ENCODE results near the gene SS18L1.

SS18L1 gene

GRCh38 chr20:62219992-62220665, 76.6 kb downstream of the SS18L1 start, which contains the start of gene HRH3:
Gene HRH3, minus strand, starts transcription at chr20:62220278. Its CDS starts 308 bp downstream, at chr20:62219970.
- no peak for TF ChIP-seq CTCF (IDR thresholded peaks at IDR 0.05; ENCODE audit: low read depth, low read length)
- H3K4me3 ChIP-seq (replicated peaks in 1 of 2; ENCODE audit: low read depth in 2 of 2, low read length in 2 of 2), result peak within 1 kb of the TSS; percentile 13 to 21
- DNase-seq (ENCODE audit: low read depth in 2 of 2), result peak in 1 of 2 donors; percentile 34

- H3K4me3 ChIP-seq (replicated peaks in 1 of 2; ENCODE audit: low read depth in 2 of 2, low read length in 2 of 2), result no peak overlapping the region
- TF ChIP-seq CTCF (IDR thresholded peaks at IDR 0.05; ENCODE audit: low read depth, low read length), result no peak
- no peak for DNase-seq (ENCODE audit: low read depth in 2 of 2)
These were observed 77.3 kb downstream of the SS18L1 start for GRCh38 chr20:62220666-62221568.

- TF ChIP-seq CTCF (IDR thresholded peaks at IDR 0.05; ENCODE audit: low read depth, low read length), result no peak
- DNase-seq (ENCODE audit: low read depth in 2 of 2), result no peak
These were observed 78.8 kb downstream of the SS18L1 start for GRCh38 chr20:62222266-62222850.

GRCh38 chr20:62222972-62223371, 79.4 kb downstream of the SS18L1 start:
- DNase-seq (ENCODE audit: low read depth in 2 of 2), result no peak
- H3K4me3 ChIP-seq (replicated peaks in 1 of 2; ENCODE audit: low read depth in 2 of 2, low read length in 2 of 2), result no peak overlapping the region
- no peak for TF ChIP-seq CTCF (IDR thresholded peaks at IDR 0.05; ENCODE audit: low read depth, low read length)

More at GRCh38 chr20:62222266-62222850, 78.8 kb downstream of the SS18L1 start:
- H3K4me3 ChIP-seq (replicated peaks in 1 of 2; ENCODE audit: low read depth in 2 of 2, low read length in 2 of 2), result no peak overlapping the region

- no peak overlapping the region for H3K4me3 ChIP-seq (replicated peaks in 1 of 2; ENCODE audit: low read depth in 2 of 2, low read length in 2 of 2)
- no peak for DNase-seq (ENCODE audit: low read depth in 2 of 2)
- TF ChIP-seq CTCF (IDR thresholded peaks at IDR 0.05; ENCODE audit: low read depth, low read length), result no peak
These were observed 80.0 kb downstream of the SS18L1 start for GRCh38 chr20:62223571-62223970.

GRCh38 chr20:62224113-62224855, 80.7 kb downstream of the SS18L1 start:
- no peak for TF ChIP-seq CTCF (IDR thresholded peaks at IDR 0.05; ENCODE audit: low read depth, low read length)
- DNase-seq (ENCODE audit: low read depth in 2 of 2), result no peak

More at GRCh38 chr20:62224113-62224855, 80.7 kb downstream of the SS18L1 start:
- no peak overlapping the region for H3K4me3 ChIP-seq (replicated peaks in 1 of 2; ENCODE audit: low read depth in 2 of 2, low read length in 2 of 2)

Data from cardiac fibroblast (primary cell).